Bronchial epithelial cell (primary cell): Measurements from ENCODE around the gene INO80C. TPM values are rescaled to one million over a fixed set of nuclear protein-coding genes. Genes with fewer than 3 reads are reported as not detected.
A peak's percentile ranks its signal among the peaks of the same experiment; 100 is the strongest.

ENCODE experiments used
- DNase-seq: peaks from one replicate; pipeline ENCODE4 v3.0.0-alpha.2; 2010; ENCODE audit warnings: low read depth
- FAIRE-seq: peaks from 2 replicates; lab custom pipeline; 2011; peaks lifted over from hg19 to GRCh38; lab: Jason Lieb, UNC
- H3K27me3 ChIP-seq: 2 replicates; pipeline ENCODE4 v1.5.1; 2011; ENCODE audit warnings: low read length; ENCODE audit not compliant: control insufficient read depth, insufficient read depth
- H3K36me3 ChIP-seq: 2 replicates; pipeline ENCODE4 v1.5.1; 2011; ENCODE audit warnings: low read length; ENCODE audit not compliant: control insufficient read depth, insufficient read depth
- H3K4me3 ChIP-seq: 2 replicates; pipeline ENCODE4 v1.5.1; 2011; ENCODE audit warnings: mild to moderate bottlenecking, low read depth, low read length, control low read depth
- total RNA-seq: library from RNA; depleted of rRNA; stranded (reverse); fragments of >200 nt; gene quantifications from 2 replicates; pipeline ENCODE4 v1.2.1, GENCODE V29; 2014
- TF ChIP-seq, protein P1 (sequence below): IDR thresholded peaks from 2 replicates; pipeline ENCODE4 v1.5.1; 2011; ENCODE audit warnings: mild to moderate bottlenecking, moderate library complexity, low read length, control low read depth, inconsistent platforms; ENCODE audit not compliant: insufficient read depth, severe bottlenecking

INO80C gene
- total RNA-seq, 1 donor from 2014 or later, result 5.3 TPM

DNA sequence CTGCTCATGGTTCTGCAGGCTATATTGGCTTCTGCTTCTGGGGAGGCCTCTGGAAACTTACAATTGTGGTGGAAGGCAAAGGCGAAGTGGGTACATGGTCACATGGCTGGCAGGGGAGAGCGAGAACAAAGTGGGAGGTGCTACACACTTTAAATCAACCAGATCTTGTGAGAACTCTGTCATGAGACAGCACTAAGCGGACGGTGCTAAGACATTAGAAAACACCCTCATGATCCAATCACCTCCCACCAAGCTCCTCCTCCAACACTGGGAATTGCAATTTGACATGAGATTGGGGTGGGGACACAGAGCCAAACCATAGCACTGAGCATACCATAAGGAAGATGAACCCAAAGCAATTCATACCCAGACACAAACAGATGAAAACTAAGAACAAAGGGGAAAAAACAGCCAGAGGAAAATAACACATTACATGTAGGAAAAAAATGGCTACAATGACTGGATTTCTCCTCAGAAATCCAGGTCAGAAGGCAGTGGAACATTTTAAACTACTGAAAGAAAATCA, 31.1 kb upstream of the INO80C start:
- DNase-seq (no peak), FAIRE-seq (peak; percentile 18)
- no peaks in the 10 kb centered on the region for H3K36me3 ChIP-seq
- TF ChIP-seq, protein P1, sequence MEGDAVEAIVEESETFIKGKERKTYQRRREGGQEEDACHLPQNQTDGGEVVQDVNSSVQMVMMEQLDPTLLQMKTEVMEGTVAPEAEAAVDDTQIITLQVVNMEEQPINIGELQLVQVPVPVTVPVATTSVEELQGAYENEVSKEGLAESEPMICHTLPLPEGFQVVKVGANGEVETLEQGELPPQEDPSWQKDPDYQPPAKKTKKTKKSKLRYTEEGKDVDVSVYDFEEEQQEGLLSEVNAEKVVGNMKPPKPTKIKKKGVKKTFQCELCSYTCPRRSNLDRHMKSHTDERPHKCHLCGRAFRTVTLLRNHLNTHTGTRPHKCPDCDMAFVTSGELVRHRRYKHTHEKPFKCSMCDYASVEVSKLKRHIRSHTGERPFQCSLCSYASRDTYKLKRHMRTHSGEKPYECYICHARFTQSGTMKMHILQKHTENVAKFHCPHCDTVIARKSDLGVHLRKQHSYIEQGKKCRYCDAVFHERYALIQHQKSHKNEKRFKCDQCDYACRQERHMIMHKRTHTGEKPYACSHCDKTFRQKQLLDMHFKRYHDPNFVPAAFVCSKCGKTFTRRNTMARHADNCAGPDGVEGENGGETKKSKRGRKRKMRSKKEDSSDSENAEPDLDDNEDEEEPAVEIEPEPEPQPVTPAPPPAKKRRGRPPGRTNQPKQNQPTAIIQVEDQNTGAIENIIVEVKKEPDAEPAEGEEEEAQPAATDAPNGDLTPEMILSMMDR, result no peak
- no peak overlapping the region for H3K4me3 ChIP-seq
- H3K27me3 ChIP-seq, result no peaks in the 10 kb centered on the region

DNA sequence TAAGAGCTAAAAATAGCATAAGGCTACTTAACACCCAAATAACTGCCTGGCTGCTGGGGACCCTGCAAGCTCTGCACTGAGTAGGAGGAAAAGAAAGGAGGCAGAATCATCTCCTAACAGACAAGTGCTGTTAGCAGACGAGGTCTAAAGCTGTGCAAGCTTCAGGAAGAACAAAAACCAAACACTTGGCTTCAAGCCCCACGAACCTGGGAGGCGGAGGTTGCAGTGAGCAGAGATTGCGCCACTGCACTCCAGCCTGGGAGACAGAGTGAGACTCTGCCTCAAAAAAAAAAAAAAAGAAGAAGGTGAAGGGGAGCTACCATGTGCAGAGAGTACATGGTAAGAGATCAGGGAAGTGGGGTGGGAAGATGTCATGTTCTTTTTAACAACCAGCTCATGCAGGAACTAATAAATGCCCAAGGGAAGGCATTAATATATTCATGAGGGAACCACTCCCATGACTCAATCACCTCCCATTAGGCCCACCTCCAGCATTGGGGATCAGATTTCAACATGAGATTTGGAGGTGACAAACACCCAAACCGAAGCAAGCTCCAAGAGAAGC, 28.8 kb upstream of the INO80C start:
- FAIRE-seq (no peak), DNase-seq (peak; percentile 75)
- H3K4me3 ChIP-seq, result no peak overlapping the region
- no peaks in the 10 kb centered on the region for H3K27me3 ChIP-seq
- TF ChIP-seq, protein P1, result no peak
- no peaks in the 10 kb centered on the region for H3K36me3 ChIP-seq

DNA sequence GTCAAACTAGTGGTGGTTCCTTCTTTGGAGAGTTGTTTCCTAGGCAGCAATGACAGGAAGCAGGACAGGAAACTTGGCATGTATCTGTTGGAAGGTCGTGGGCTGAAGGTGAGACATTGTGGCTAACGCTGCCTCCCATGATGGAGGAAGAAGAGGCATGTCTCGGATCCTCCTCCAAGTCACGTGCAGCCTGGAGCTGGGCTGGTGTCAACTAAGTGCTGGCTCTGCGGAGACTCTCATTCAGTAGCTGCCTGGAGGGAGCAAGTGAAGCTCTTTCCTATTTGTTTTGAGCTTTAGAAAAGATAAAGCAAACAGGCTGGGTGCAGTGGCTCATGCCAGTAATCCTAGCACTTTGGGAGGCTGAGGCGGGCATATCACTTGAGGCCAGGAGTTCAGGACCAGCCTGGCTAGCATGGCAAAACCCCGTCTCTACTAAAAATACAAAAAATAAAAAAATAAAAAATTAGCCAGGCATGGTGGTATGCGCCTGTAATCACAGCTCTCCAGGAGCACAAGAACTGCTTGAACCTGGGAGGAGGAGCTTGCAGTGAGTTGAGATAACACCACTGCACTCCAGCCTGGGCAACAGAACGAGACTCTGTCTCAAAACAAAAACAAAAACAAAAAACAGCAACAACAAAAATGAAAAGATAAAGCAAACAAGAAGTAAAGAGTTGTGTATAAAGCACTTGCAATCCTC, 28.2 kb upstream of the INO80C start:
- TF ChIP-seq, protein P1, result no peak
- H3K27me3 ChIP-seq, result no peaks in the 10 kb centered on the region
- FAIRE-seq (no peak), DNase-seq (no peak)
- no peak overlapping the region for H3K4me3 ChIP-seq
- no peaks in the 10 kb centered on the region for H3K36me3 ChIP-seq

DNA sequence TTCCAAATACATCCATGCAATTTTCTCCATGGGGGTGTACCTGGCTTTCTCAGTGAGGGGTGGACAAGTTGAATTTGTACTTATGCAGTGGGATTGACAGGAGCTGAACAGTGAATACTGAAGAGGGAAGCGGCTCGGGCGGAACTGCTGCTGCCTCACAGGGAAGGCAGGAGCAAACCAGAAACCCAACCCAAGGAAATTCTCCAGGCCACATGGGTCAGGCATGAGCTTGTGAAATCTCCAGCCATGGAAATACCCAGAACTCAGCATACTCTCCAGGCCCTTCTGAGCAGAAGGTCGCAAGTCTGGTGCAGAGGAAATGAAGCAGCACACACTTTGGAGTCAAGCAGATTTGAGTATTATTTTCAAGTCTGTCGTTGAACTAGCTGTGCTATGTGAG, 26.5 kb upstream of the INO80C start:
- no peak for FAIRE-seq
- no peak for DNase-seq
- Histone ChIP-seq H3K27me3 (no peaks in the 10 kb centered on the region), H3K36me3 (no peaks in the 10 kb centered on the region), H3K4me3 (no peak overlapping the region)
- TF ChIP-seq, protein P1, result no peak

DNA sequence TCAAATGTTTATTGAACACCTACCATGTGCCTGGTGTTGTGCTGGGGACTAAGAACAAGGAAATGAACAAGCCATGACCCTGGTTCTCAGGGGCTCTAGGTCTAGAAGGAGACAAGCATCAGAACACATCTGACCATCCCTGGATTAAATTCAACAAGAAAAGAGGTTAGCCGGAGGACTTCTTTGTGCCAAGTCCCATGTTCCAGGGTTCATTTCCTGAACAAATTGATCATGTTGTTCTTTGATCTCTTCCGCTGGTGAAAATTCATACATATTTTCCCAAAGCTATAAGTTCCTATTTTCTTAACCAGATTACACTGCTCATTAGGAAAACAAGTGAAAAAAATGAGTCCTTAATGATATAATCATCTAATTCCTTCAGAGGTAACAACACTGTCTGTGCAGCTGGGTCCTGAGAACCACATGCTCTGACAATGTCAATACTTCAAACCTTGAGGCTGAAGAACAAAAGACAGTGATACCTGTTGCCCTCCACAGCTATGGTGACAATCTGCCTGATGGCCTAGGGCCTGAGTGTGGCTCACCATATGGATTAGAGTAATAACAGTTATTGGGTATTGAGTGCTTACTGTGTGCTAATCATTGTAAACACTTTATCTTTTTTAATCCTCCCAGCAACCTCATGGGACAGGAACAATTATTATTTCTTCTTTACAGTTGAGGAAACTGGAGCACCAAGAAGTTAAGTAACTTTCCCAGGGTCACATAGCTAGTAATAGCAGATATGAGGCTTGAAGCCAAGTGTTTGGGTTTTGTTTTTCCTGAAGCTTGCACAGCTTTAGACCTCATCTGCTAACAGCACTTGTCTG, 24.6 kb upstream of the INO80C start:
- H3K36me3 ChIP-seq, result no peaks in the 10 kb centered on the region
- H3K4me3 ChIP-seq, result no peak overlapping the region
- FAIRE-seq, result no peak
- no peak for DNase-seq
- TF ChIP-seq, protein P1, result no peak
- H3K27me3 ChIP-seq, result no peaks in the 10 kb centered on the region
